Fibroblast of the aortic adventitia (primary cell): ENCODE measurements around the gene UBAP2. TPM values are rescaled to one million over a fixed set of nuclear protein-coding genes. Genes with fewer than 3 reads are reported as not detected.

Experiments used
- DNase-seq: peaks from one replicate; pipeline ENCODE4 v3.0.0-alpha.2; 2010; ENCODE audit warnings: low read depth
- H3K4me3 ChIP-seq: 2 replicates; pipeline ENCODE4 v1.5.1; 2011; ENCODE audit warnings: low read depth, mild to moderate bottlenecking, control low read depth, low read length, moderate library complexity
- total RNA-seq: library from RNA; depleted of rRNA; stranded (reverse); fragments of >200 nt; gene quantifications from 2 replicates; pipeline ENCODE4 v1.2.3, GENCODE V29; 2012; ENCODE audit warnings: low replicate concordance
- TF ChIP-seq, protein P1 (sequence below): IDR thresholded peaks from 2 replicates; pipeline ENCODE4 v1.5.1; 2011; ENCODE audit warnings: mild to moderate bottlenecking, low read length, control low read depth, inconsistent platforms; ENCODE audit not compliant: insufficient read depth

UBAP2 gene
- total RNA-seq, 1 donor = 25.6 TPM

DNA sequence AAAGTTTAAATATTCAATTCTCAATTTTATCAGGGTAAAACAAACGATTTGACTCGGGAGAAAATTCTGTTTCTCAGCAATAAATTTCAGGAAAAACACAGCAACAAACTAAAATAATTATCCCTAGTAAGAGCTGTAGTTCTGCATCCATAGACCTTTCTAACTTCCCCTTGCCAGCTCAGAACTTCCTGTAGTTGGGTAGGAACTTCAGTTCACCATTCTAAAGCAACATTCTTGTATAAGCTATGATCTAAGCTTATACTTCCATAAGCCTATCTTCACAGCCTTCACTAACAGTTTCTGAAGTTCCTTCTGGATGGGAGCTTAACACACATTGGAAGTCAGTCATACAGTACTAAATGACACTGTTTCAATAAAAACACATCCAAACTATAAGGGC, 96.6 kb downstream of the UBAP2 start:
- no peak for DNase-seq

GRCh38 chr9:33950371-33950770, 98.3 kb downstream of the UBAP2 start:
- TF ChIP-seq, protein P1, sequence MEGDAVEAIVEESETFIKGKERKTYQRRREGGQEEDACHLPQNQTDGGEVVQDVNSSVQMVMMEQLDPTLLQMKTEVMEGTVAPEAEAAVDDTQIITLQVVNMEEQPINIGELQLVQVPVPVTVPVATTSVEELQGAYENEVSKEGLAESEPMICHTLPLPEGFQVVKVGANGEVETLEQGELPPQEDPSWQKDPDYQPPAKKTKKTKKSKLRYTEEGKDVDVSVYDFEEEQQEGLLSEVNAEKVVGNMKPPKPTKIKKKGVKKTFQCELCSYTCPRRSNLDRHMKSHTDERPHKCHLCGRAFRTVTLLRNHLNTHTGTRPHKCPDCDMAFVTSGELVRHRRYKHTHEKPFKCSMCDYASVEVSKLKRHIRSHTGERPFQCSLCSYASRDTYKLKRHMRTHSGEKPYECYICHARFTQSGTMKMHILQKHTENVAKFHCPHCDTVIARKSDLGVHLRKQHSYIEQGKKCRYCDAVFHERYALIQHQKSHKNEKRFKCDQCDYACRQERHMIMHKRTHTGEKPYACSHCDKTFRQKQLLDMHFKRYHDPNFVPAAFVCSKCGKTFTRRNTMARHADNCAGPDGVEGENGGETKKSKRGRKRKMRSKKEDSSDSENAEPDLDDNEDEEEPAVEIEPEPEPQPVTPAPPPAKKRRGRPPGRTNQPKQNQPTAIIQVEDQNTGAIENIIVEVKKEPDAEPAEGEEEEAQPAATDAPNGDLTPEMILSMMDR = no peak
- peak; percentile 16 for DNase-seq
- H3K4me3 ChIP-seq = no peak overlapping the region

More for the DNA sequence above, 96.6 kb downstream of the UBAP2 start:
- H3K4me3 ChIP-seq = no peak overlapping the region
- TF ChIP-seq, protein P1 = no peak

DNA sequence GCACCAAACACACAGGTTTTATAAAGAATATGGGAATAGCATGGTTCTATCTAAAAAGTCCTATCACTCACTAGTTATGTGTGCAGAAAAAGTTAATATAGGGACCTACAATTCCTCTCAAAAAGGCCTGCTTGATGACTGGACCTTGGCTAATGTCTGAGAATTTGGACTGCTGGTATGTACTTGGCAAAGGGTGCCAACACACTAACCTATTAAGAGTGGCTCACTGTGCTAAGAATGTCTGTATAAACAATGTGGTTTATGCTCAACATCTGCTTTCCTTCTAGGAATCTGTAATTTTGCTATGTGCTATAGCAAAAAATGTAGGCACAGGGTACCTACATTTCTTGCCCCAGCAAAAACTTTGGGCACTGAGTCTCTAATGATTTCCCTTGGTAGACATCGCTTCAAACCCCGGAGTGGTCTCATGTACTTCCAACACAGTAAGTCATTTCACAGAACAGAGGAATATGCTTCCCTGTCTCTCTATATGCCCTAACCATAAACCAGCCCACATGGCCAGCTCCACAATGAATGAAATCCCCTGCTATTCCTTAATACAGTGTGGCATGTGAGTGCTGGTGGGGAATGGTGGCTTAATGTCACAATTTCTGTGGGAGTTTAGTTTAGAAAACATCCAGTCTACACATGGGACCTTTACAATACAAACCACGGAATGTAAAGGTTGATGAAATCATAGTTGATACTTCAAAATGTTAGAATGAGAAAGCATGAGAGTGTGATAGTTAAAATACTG, 101.7 kb downstream of the UBAP2 start:
- H3K4me3 ChIP-seq = no peak overlapping the region
- TF ChIP-seq, protein P1 = no peak
- DNase-seq = peak; percentile 98

GRCh38 chr9:33943389-33943788, 105.3 kb downstream of the UBAP2 start:
- peak; percentile 16 for DNase-seq
- H3K4me3 ChIP-seq = no peak overlapping the region
- TF ChIP-seq, protein P1 = no peak

- TF ChIP-seq, protein P1 = peak; percentile 63
- H3K4me3 ChIP-seq = no peak overlapping the region
- peak; percentile 82 for DNase-seq
Observed at GRCh38 chr9:33942471-33943083, 106.1 kb downstream of the UBAP2 start.

- TF ChIP-seq, protein P1 = no peak
- no peak for DNase-seq
Observed at GRCh38 chr9:33939924-33940874, 108.5 kb downstream of the UBAP2 start.

More at GRCh38 chr9:33939924-33940874, 108.5 kb downstream of the UBAP2 start:
- H3K4me3 ChIP-seq = no peak overlapping the region
